Breast epithelium (tissue), 4 donors: ENCODE data around the gene CCDC201. TPM values are rescaled to one million over a fixed set of nuclear protein-coding genes. Genes with fewer than 3 reads are reported as not detected.
A peak's percentile ranks its signal among the peaks of the same experiment; 100 is the strongest.

Experiments
- DNase-seq, 2 donors: peaks; one replicate each; pipeline ENCODE4 v3.0.0-alpha.2; 2019; ENCODE audit warnings: low spot score in 2 of 2
- H3K27ac ChIP-seq, 2 donors: fragments of 200-600 bp; sonication (generic) in 1 of 2; one replicate each; pipeline ENCODE4 v1.5.1; 2016 to 2019; ENCODE audit warnings: mild to moderate bottlenecking in 1 of 2
- H3K27me3 ChIP-seq, 2 donors: fragments of 200-600 bp; sonication (generic) in 1 of 2; one replicate each; pipeline versions ENCODE4 v1.5.1 to v1.6.0; 2017 to 2019; ENCODE audit warnings: control low read depth in 1 of 2, mild to moderate bottlenecking in 1 of 2
- H3K36me3 ChIP-seq: fragments of 200-600 bp; one replicate; pipeline ENCODE4 v1.5.1; 2019
- H3K4me1 ChIP-seq, 2 donors: fragments of 200-600 bp; sonication (generic); one replicate each; pipeline ENCODE4 v1.5.1; 2016 to 2019; ENCODE audit warnings: control low read depth in 1 of 2
- H3K4me3 ChIP-seq, 3 donors: fragments of 200-600 bp; sonication (generic); 1 replicate in 2 of 3; 2 replicates in 1 of 3; pipeline ENCODE4 v1.5.1; 2016 to 2019; ENCODE audit warnings: mild to moderate bottlenecking in 3 of 3, moderate library complexity in 2 of 3
- H3K9me3 ChIP-seq, 2 donors: fragments of 200-600 bp; sonication (generic) in 1 of 2; one replicate each; pipeline ENCODE4 v1.5.1; 2016 to 2019; ENCODE audit warnings: control low read depth in 1 of 2
- POLR2A ChIP-seq: fragments of 450-650 bp; IDR thresholded peaks from one replicate; pipeline ENCODE4 v1.6.1; 2016; ENCODE audit warnings: antibody characterized with exemption, mild to moderate bottlenecking, moderate library complexity
- POLR2AphosphoS5 ChIP-seq, 3 donors: sonication (generic); formaldehyde crosslinking; IDR thresholded peaks; one replicate each; pipeline ENCODE4 v1.6.1; 2017; ENCODE audit warnings: antibody characterized with exemption in 3 of 3
- intact Hi-C: fragments of 100-400 bp; cut with DNase I; formaldehyde crosslinking; loops from one replicate; pipeline ENCODE4 v1.15.1; 2023; ENCODE audit warnings: low total_unique reads
- total RNA-seq, 3 donors: library from RNA; depleted of rRNA; stranded (reverse); fragments of >200 nt; gene quantifications; one replicate each; pipeline ENCODE4 v1.1.0, GENCODE V29; 2016
- TF ChIP-seq, protein P1 (sequence below), 3 donors: fragments of 450-650 bp; IDR thresholded peaks; one replicate each; pipeline ENCODE4 v1.5.1; 2016 to 2017; ENCODE audit warnings: antibody characterized with exemption in 3 of 3, mild to moderate bottlenecking in 3 of 3, moderate library complexity in 3 of 3

Gene CCDC201
- total RNA-seq, 3 donors from 2014 or later, result not detected

DNA sequence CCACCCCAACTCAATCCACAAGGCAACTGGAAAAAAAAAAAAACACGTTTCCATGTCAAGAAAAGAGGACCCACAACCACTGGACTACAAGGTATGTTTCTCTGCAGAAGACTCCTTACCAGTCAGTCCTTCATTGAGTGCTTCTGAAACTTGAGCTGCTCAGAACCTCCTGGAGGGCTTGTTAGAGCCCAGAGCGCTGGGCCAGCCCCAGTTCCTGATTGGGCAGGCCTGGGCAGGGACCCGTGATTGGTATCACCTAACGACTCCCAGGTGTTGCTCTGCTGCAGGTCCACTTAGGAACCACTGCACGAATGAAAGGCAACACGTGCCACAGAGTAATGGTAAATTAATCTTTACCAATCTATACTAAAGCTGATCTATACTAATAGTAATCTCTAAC is 473 bp upstream of the CCDC201 start:
- no peak for DNase-seq
- intact Hi-C loops, result no loop called here
- Histone ChIP-seq H3K4me1 (no peaks in the 10 kb centered on the region), H3K27ac (no peak overlapping the region), H3K27me3 (no peaks in the 10 kb centered on the region), H3K9me3 (peaks cover 5 to 8% of the 10 kb centered on the region in 2 donors), H3K36me3 (no peaks in the 10 kb centered on the region), H3K4me3 (no peak overlapping the region)
- no peak for TF ChIP-seq POLR2AphosphoS5 (IDR thresholded peaks at IDR 0.05)
- TF ChIP-seq POLR2A, result no peak
- TF ChIP-seq, protein P1, sequence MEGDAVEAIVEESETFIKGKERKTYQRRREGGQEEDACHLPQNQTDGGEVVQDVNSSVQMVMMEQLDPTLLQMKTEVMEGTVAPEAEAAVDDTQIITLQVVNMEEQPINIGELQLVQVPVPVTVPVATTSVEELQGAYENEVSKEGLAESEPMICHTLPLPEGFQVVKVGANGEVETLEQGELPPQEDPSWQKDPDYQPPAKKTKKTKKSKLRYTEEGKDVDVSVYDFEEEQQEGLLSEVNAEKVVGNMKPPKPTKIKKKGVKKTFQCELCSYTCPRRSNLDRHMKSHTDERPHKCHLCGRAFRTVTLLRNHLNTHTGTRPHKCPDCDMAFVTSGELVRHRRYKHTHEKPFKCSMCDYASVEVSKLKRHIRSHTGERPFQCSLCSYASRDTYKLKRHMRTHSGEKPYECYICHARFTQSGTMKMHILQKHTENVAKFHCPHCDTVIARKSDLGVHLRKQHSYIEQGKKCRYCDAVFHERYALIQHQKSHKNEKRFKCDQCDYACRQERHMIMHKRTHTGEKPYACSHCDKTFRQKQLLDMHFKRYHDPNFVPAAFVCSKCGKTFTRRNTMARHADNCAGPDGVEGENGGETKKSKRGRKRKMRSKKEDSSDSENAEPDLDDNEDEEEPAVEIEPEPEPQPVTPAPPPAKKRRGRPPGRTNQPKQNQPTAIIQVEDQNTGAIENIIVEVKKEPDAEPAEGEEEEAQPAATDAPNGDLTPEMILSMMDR (IDR thresholded peaks at IDR 0.05), result no peak

DNA sequence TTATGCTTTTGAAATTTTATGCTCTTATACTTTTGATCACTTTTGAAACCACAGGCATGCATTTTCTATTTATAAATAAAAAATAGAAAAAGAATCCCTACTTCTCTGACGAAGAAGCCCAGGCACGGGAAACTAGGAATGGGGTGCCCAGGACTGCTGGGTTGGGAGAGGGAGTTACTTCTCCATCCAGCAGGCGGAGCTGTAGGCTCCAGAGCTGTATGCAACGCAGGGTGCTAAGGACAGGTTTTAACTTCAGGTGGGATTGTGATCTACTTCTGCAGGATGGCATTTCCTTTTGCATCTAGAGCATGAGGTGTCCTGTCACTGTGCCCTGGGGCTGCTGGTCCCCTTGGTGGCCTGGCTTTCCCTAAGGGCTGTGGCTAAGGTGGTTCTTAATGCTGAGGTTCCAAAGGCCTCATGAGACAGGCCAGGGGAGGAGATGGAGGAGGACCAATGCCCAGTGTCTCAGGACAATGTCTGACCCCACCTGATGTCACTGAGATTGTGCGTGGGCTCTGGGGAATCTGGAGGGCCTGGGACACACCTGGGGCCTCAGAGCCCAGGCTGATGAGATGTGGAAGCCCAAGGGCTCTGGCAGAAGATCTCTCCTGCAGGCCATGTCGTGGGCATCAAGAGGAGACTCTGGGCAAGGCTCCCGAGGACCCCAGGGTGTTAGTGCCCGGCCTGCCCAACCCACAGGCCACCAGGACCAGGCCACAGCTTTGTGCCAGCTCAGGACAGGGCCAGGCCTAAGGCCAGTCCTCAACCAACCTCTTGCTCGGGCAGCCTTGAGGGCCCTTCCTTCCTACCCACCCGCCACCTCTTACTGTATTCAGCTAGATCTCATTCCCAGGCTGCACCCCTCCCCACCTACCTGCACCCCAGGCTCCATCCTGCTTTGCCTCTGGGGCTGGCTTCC is 507 bp downstream of the CCDC201 start:
- H3K27ac ChIP-seq, result no peak overlapping the region
- DNase-seq, result no peak
- H3K27me3 ChIP-seq, result no peaks in the 10 kb centered on the region
- peaks cover 0 to 4% of the 10 kb centered on the region in 2 donors for H3K9me3 ChIP-seq
- no peaks in the 10 kb centered on the region for H3K36me3 ChIP-seq
- H3K4me1 ChIP-seq, result no peaks in the 10 kb centered on the region
- intact Hi-C loops, result no loop called here
- TF ChIP-seq, protein P1 (IDR thresholded peaks at IDR 0.05), result no peak
- no peak for TF ChIP-seq POLR2A
- TF ChIP-seq POLR2AphosphoS5 (IDR thresholded peaks at IDR 0.05), result no peak
- no peak overlapping the region for H3K4me3 ChIP-seq

DNA sequence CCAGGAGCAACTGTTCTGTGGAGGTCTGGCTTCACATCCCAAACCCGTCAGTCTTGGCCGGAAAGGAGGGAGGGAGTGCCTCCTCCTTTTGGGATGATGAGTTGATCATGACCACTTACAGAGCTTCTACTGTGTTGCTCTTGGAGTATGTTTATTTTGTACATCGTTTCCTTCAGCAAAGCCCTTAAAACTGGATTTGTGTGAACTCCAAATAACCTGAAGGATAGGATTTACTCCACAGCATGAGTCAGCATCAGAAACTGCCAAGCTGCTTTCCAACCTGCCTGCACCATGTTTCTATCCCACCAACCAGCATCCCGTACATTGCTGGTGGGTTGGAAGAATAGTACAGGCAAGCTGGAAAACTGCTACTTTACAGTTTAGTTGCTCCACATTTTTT is 3.5 kb downstream of the CCDC201 start:
- Histone ChIP-seq H3K27me3 (no peaks in the 10 kb centered on the region), H3K9me3 (peaks cover 0 to 4% of the 10 kb centered on the region in 2 donors), H3K4me3 (no peak overlapping the region), H3K4me1 (no peaks in the 10 kb centered on the region), H3K27ac (no peak overlapping the region), H3K36me3 (no peaks in the 10 kb centered on the region)
- TF ChIP-seq POLR2A, result no peak
- TF ChIP-seq, protein P1 (IDR thresholded peaks at IDR 0.05), result no peak
- TF ChIP-seq POLR2AphosphoS5 (IDR thresholded peaks at IDR 0.05), result no peak
- intact Hi-C loops, result loop anchor here (10.0 kb wide), 1 partner anchor 725 kb away; no protein-coding TSS in a partner anchor
- no peak for DNase-seq

DNA sequence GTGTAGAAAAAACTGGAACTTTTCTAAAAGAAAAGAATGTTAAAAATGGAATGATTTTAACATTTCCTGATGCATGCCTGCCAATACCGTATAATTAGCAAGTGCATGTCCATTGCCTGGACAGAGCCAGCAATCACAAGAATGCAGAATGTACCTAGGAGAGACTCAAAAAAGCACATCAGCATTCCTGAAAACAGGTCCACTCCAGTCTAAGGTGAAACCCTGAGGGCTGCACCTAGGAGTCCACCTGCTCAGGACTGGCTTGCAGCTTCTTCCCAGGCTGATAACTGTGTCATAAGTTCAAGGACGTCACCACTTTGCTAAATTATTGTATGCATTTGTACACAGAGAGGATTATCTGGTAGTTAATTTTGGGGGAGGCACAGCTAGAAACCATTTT is 5.4 kb downstream of the CCDC201 start:
- peaks cover 0 to 4% of the 10 kb centered on the region in 2 donors for H3K9me3 ChIP-seq
- H3K36me3 ChIP-seq, result no peaks in the 10 kb centered on the region
- intact Hi-C loops, result loop anchor here (10.0 kb wide), 1 partner anchor 723 kb away; no protein-coding TSS in a partner anchor
- TF ChIP-seq, protein P1 (IDR thresholded peaks at IDR 0.05), result no peak
- TF ChIP-seq POLR2A (no peak), POLR2AphosphoS5 (IDR thresholded peaks at IDR 0.05) (no peak)
- no peaks in the 10 kb centered on the region for H3K27me3 ChIP-seq
- H3K4me3 ChIP-seq, result no peak overlapping the region
- peak in 1 of 2 donors; percentile 40 for DNase-seq
- H3K27ac ChIP-seq, result no peak overlapping the region
- no peaks in the 10 kb centered on the region for H3K4me1 ChIP-seq
